Caco-2 (cell line): ENCODE data around the gene KRTAP10-8. TPM values are rescaled to one million over a fixed set of nuclear protein-coding genes. Genes with fewer than 3 reads are reported as not detected.

Experiments
- BruUV-seq: library from RNA; stranded (reverse); fragments of 400-500 nt; replicated peaks from 2 replicates; lab custom pipeline; 2021; lab: Mats Ljungman, UMichigan
- CTCF ChIA-PET: fragments of 300-600 bp; sonication (Branson Sonifier 250); formaldehyde crosslinking; loops from one replicate; lab custom pipeline; 2022; ENCODE audit warnings: antibody characterized with exemption; lab: Charles Lee
- POLR2A ChIA-PET: fragments of 300-600 bp; sonication (Branson Sonifier 250); formaldehyde crosslinking; loops from one replicate; lab custom pipeline; 2022; ENCODE audit warnings: antibody characterized with exemption; lab: Charles Lee
- DNase-seq, 2 experiments: peaks; one replicate each; pipeline versions ENCODE4 v3.0.0 to v3.0.0-alpha.2; 2020 to 2022
- H3K27me3 ChIP-seq: replicated peaks from 2 replicates; pipeline ENCODE4 v1.6.0; 2011; ENCODE audit warnings: low read length; ENCODE audit not compliant: control insufficient read depth, insufficient read depth
- H3K36me3 ChIP-seq: 2 replicates; pipeline ENCODE4 v1.5.1; 2011; ENCODE audit warnings: low read length; ENCODE audit not compliant: control insufficient read depth, insufficient read depth
- H3K4me1 ChIP-seq: fragments of 250-450 bp; sonication (Bioruptor Pico); 2 replicates; pipeline ENCODE4 v1.5.1; 2020; ENCODE audit warnings: mild to moderate bottlenecking
- H3K4me3 ChIP-seq: 2 replicates; pipeline ENCODE4 v1.5.1; 2011; ENCODE audit warnings: low read depth, mild to moderate bottlenecking, control low read depth, low read length
- H3K9me3 ChIP-seq: fragments of 250-450 bp; sonication (Bioruptor Pico); 2 replicates; pipeline ENCODE4 v1.5.1; 2020; ENCODE audit warnings: mild to moderate bottlenecking, moderate library complexity
- H3K27ac Mint-ChIP-seq: one replicate; pipeline ENCODE4 v1.8.0; 2022; ENCODE audit warnings: mixed read lengths; ENCODE audit not compliant: unreplicated experiment
- H3K27me3 Mint-ChIP-seq: one replicate; pipeline ENCODE4 v1.8.0; 2022; ENCODE audit warnings: mixed read lengths; ENCODE audit not compliant: insufficient read depth, unreplicated experiment
- H3K36me3 Mint-ChIP-seq: one replicate; pipeline ENCODE4 v1.8.0; 2022; ENCODE audit warnings: mild to moderate bottlenecking, mixed read lengths; ENCODE audit not compliant: insufficient read depth, unreplicated experiment
- H3K4me1 Mint-ChIP-seq: one replicate; pipeline ENCODE4 v1.8.0; 2022; ENCODE audit warnings: low read depth, mixed read lengths; ENCODE audit not compliant: unreplicated experiment
- H3K4me3 Mint-ChIP-seq: one replicate; pipeline ENCODE4 v1.8.0; 2022; ENCODE audit warnings: mild to moderate bottlenecking, moderate library complexity, mixed read lengths; ENCODE audit not compliant: unreplicated experiment
- H3K9me3 Mint-ChIP-seq: one replicate; pipeline ENCODE4 v1.8.0; 2022; ENCODE audit warnings: mixed read lengths; ENCODE audit not compliant: unreplicated experiment
- CTCF ChIP-seq, 2 experiments: fragments of 200-600 bp in 1 of 2; IDR thresholded peaks; 1 replicate in 1 of 2; 2 replicates in 1 of 2; pipeline versions ENCODE4 v1.5.1 to v1.8.0; 2011 to 2022; ENCODE audit warnings: antibody characterized with exemption in 1 of 2, control low read depth in 1 of 2, inconsistent platforms in 1 of 2, low read depth in 1 of 2, low read length in 1 of 2, mild to moderate bottlenecking in 1 of 2, moderate library complexity in 1 of 2; ENCODE audit not compliant: insufficient read depth in 1 of 2, severe bottlenecking in 1 of 2, unreplicated experiment in 1 of 2
- intact Hi-C: fragments of 100-400 bp; cut with micrococcal nuclease; formaldehyde crosslinking; loops from one replicate; pipeline ENCODE4 v1.10.0; 2022; ENCODE audit not compliant: unreplicated experiment
- total RNA-seq: library from RNA; stranded (reverse); gene quantifications from 2 replicates; pipeline ENCODE4 v1.2.3, GENCODE V29; 2022

The KRTAP10-8 gene
- total RNA-seq, 1 experiment from 2014 or later, result not detected

- Histone ChIP-seq H3K9me3 (peaks cover 17% of the 10 kb centered on the region), H3K4me1 (no peaks in the 10 kb centered on the region), H3K4me3 (no peak overlapping the region), H3K36me3 (no peaks in the 10 kb centered on the region), H3K27me3 (no peaks in the 10 kb centered on the region)
- ChIA-PET POLR2A (no interaction called here), CTCF (no interaction called here)
- H3K4me3 Mint-ChIP-seq, result no peak overlapping the region
- intact Hi-C loops, result no loop called here
- peaks cover 39% of the 10 kb centered on the region for H3K9me3 Mint-ChIP-seq
- DNase-seq, result no peak
- H3K4me1 Mint-ChIP-seq, result no peaks in the 10 kb centered on the region
- no TSS peak for BruUV-seq
- peaks cover 6% of the 10 kb centered on the region for H3K27me3 Mint-ChIP-seq
- no peak overlapping the region for H3K27ac Mint-ChIP-seq
- no peak for TF ChIP-seq CTCF (IDR thresholded peaks at IDR 0.05; ENCODE audit: insufficient read depth in 1 of 2, low read depth in 1 of 2, low read length in 1 of 2, severe bottlenecking in 1 of 2, unreplicated experiment in 1 of 2)
- no peaks in the 10 kb centered on the region for H3K36me3 Mint-ChIP-seq
These were observed 6.6 kb downstream of the KRTAP10-8 start for GRCh38 chr21:44618504-44618903.

DNA sequence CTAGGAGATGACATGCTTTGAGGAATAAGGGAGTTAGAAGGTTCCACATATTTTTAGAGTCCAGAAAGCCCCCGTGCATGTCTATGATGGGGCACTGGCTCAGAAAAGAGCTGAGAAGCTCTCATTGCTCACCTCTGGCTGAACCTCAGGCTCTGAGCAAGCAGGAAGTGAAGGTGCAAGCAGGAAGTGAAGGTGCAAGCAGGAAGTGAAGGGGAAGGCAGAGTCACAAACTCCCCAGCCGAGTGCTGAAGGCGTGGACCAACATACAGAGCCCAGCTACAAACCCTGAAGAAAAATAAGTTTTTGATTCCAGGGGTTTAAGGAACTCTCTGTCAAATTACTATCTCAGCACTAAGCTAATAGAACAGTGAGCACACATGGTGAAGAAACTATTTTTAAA, 7.0 kb downstream of the KRTAP10-8 start:
- H3K4me1 ChIP-seq, result no peaks in the 10 kb centered on the region
- H3K9me3 Mint-ChIP-seq, result peaks cover 43% of the 10 kb centered on the region
- H3K36me3 ChIP-seq, result no peaks in the 10 kb centered on the region
- no peaks in the 10 kb centered on the region for H3K4me1 Mint-ChIP-seq
- no peak for TF ChIP-seq CTCF (IDR thresholded peaks at IDR 0.05; ENCODE audit: insufficient read depth in 1 of 2, low read depth in 1 of 2, low read length in 1 of 2, severe bottlenecking in 1 of 2, unreplicated experiment in 1 of 2)
- ChIA-PET CTCF (no interaction called here), POLR2A (no interaction called here)
- peaks cover 6% of the 10 kb centered on the region for H3K27me3 Mint-ChIP-seq
- H3K27ac Mint-ChIP-seq, result no peak overlapping the region
- H3K36me3 Mint-ChIP-seq, result no peaks in the 10 kb centered on the region
- intact Hi-C loops, result no loop called here
- H3K27me3 ChIP-seq, result no peaks in the 10 kb centered on the region
- H3K4me3 ChIP-seq, result no peak overlapping the region
- no TSS peak for BruUV-seq
- H3K4me3 Mint-ChIP-seq, result no peak overlapping the region
- DNase-seq, result no peak
- H3K9me3 ChIP-seq, result peaks cover 21% of the 10 kb centered on the region

DNA sequence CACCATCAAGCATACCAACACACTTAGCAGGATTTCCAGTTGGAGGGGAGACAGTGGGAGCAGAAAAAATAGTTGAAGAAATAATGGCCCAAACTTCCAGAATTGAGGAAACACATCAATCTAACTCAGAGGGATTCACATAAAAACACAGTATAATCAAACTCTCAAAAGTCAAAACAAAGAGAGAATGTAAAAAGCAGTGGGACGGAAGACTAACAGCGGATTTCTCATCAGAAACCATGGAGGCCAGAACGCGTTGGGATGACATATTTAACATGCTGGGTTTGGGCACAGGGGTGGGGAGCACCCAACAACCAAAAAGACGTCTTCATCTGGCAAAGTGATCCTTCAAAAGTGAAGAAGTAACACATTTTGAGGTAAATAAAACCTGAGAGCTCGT, 8.0 kb downstream of the KRTAP10-8 start:
- Mint-ChIP-seq H3K4me1 (no peaks in the 10 kb centered on the region), H3K4me3 (no peak overlapping the region), H3K27ac (no peak overlapping the region), H3K36me3 (no peaks in the 10 kb centered on the region), H3K27me3 (peaks cover 6% of the 10 kb centered on the region), H3K9me3 (peaks cover 53% of the 10 kb centered on the region)
- H3K4me1 ChIP-seq, result no peaks in the 10 kb centered on the region
- BruUV-seq, result no TSS peak
- ChIA-PET CTCF (interaction anchor here (0.6 kb wide), 1 partner anchor 18 kb away, joined by 3 read pairs; no protein-coding TSS in a partner anchor), POLR2A (no interaction called here)
- peaks cover 24% of the 10 kb centered on the region for H3K9me3 ChIP-seq
- H3K4me3 ChIP-seq, result no peak overlapping the region
- no peaks in the 10 kb centered on the region for H3K36me3 ChIP-seq
- TF ChIP-seq CTCF (IDR thresholded peaks at IDR 0.05; ENCODE audit: insufficient read depth in 1 of 2, low read depth in 1 of 2, low read length in 1 of 2, severe bottlenecking in 1 of 2, unreplicated experiment in 1 of 2), result no peak
- H3K27me3 ChIP-seq, result no peaks in the 10 kb centered on the region
- intact Hi-C loops, result no loop called here
- no peak for DNase-seq
